Right ventricle myocardium superior (tissue), 1 donor: ENCODE measurements around the gene DLEC1. TPM values are rescaled to one million over a fixed set of nuclear protein-coding genes. Genes with fewer than 3 reads are reported as not detected.

ENCODE experiments used
- ATAC-seq: fragments of 200-7000 bp; cut with Tn5 transposase; one replicate; pipeline ENCODE4 v1.9.1; 2020; ENCODE audit warnings: mild to moderate bottlenecking; ENCODE audit not compliant: poor library complexity
- DNase-seq: peaks from one replicate; pipeline ENCODE4 v3.0.0-alpha.2; 2020
- intact Hi-C: fragments of 100-400 bp; cut with DNase I; formaldehyde crosslinking; loops from one replicate; pipeline ENCODE4 v1.11.2; 2022
- total RNA-seq: library from RNA; stranded (reverse); fragmentation: NEBNext Ultra II Directional; extraction: Animal tissue kit (Norgen Biotek cat#: 25700); gene quantifications from one replicate; pipeline ENCODE4 v1.2.1, GENCODE V29; 2021
- donor health status: DM: no; HTN: yes; CAD: no; lungs with severe emphysema.

DLEC1 gene
- total RNA-seq, 1 donor from 2014 or later = 0.16 TPM

- ATAC-seq = no peak
Observed at GRCh38 chr3:38015485-38015884, 23.5 kb upstream of the DLEC1 start.

GRCh38 chr3:38015984-38016383, 23.0 kb upstream of the DLEC1 start:
- intact Hi-C loops = no loop called here
- ATAC-seq (no peak), DNase-seq (no peak)

More at GRCh38 chr3:38015485-38015884, 23.5 kb upstream of the DLEC1 start:
- no peak for DNase-seq
- intact Hi-C loops = no loop called here

GRCh38 chr3:38016410-38016809, 22.6 kb upstream of the DLEC1 start:
- ATAC-seq = no peak
- no peak for DNase-seq
- intact Hi-C loops = no loop called here

- no peak for DNase-seq
- intact Hi-C loops = no loop called here
- no peak for ATAC-seq
Observed at GRCh38 chr3:38016847-38017444, 22.1 kb upstream of the DLEC1 start.

GRCh38 chr3:38017445-38018295, 21.3 kb upstream of the DLEC1 start:
- no peak for DNase-seq
- intact Hi-C loops = no loop called here
- no peak for ATAC-seq

GRCh38 chr3:38018296-38019266, 20.4 kb upstream of the DLEC1 start:
- intact Hi-C loops = no loop called here
- DNase-seq (no peak), ATAC-seq (no peak)

- DNase-seq (no peak), ATAC-seq (no peak)
- intact Hi-C loops = no loop called here
Observed at GRCh38 chr3:38019658-38020341, 19.2 kb upstream of the DLEC1 start.

- no peak for DNase-seq
- intact Hi-C loops = no loop called here
- ATAC-seq = no peak
Observed at GRCh38 chr3:38020342-38020726, 18.7 kb upstream of the DLEC1 start.

- intact Hi-C loops = no loop called here
- DNase-seq (no peak), ATAC-seq (no peak)
Observed at GRCh38 chr3:38021196-38021595, 17.8 kb upstream of the DLEC1 start.

- DNase-seq (no peak), ATAC-seq (no peak)
- intact Hi-C loops = no loop called here
Observed at GRCh38 chr3:38022301-38022700, 16.7 kb upstream of the DLEC1 start.

GRCh38 chr3:38022896-38023709, 15.9 kb upstream of the DLEC1 start:
- no peak for ATAC-seq
- no peak for DNase-seq

GRCh38 chr3:38026856-38027255, 12.2 kb upstream of the DLEC1 start:
- DNase-seq (no peak), ATAC-seq (no peak)
- intact Hi-C loops = no loop called here

More at GRCh38 chr3:38022896-38023709, 15.9 kb upstream of the DLEC1 start:
- intact Hi-C loops = no loop called here

- intact Hi-C loops = no loop called here
- peak; percentile 18 for DNase-seq
- ATAC-seq = no peak
Observed at GRCh38 chr3:38027466-38028465, 11.2 kb upstream of the DLEC1 start.

GRCh38 chr3:38028621-38029361, 10.2 kb upstream of the DLEC1 start:
- intact Hi-C loops = no loop called here
- DNase-seq (peak; percentile 56), ATAC-seq (no peak)

- DNase-seq (peak; percentile 91), ATAC-seq (peak; percentile 59)
- intact Hi-C loops = no loop called here
Observed at GRCh38 chr3:38029400-38030125, 9.4 kb upstream of the DLEC1 start, which contains the start of gene PLCD1. PLCD1 (minus strand) TSS chr3:38029642; CDS start chr3:38029539, 103 bp downstream.
